ENCODE results near the gene LRP5. TPM values are rescaled to one million over a fixed set of nuclear protein-coding genes. Genes with fewer than 3 reads are reported as not detected.

LRP5 gene
- total and polyA plus RNA-seq, 2 experiments from 2014 or later: 43.9 to 54.3 TPM

GRCh38 chr11:68363776-68364175 is 51.4 kb downstream of the LRP5 start:
- no peak overlapping the region for H3K4me2 ChIP-seq
- no peaks in the 10 kb centered on the region for H3K27me3 ChIP-seq
- no peaks in the 10 kb centered on the region for H3K9me2 ChIP-seq (replicated peaks; ENCODE audit: insufficient read depth)
- WGBS (ENCODE audit: low lambda C conversion rate, missing lambda C conversion rate): 97% methylated on average over 11 of the region's 20 CpGs
- H2AFZ ChIP-seq: no peak overlapping the region
- H3K4me3 ChIP-seq: no peak overlapping the region
- no peak overlapping the region for H3K27ac ChIP-seq
- H4K20me1 ChIP-seq (ENCODE audit: insufficient read depth, poor library complexity, severe bottlenecking): no peaks in the 10 kb centered on the region
- peaks cover 3% of the 10 kb centered on the region for H3K36me3 ChIP-seq (replicated peaks; ENCODE audit: insufficient read depth, low read depth)
- no peaks in the 10 kb centered on the region for H3K9me3 ChIP-seq (ENCODE audit: low read depth)
- DNase-seq (ENCODE audit: low spot score): no peak
- H3K4me1 ChIP-seq (ENCODE audit: insufficient read depth): no peaks in the 10 kb centered on the region
- H3K79me2 ChIP-seq: no peaks in the 10 kb centered on the region
- TF ChIP-seq EZH2 (IDR thresholded peaks at IDR 0.05; ENCODE audit: borderline replicate concordance): no peak
- no peak for TF ChIP-seq CTCF (IDR thresholded peaks at IDR 0.05; ENCODE audit: poor library complexity)
- no peak for TF ChIP-seq EZH2phosphoT487 (IDR thresholded peaks at IDR 0.05; ENCODE audit: low read depth, severe bottlenecking, unreplicated experiment)

- no peak overlapping the region for H2AFZ ChIP-seq
- WGBS (ENCODE audit: low lambda C conversion rate, missing lambda C conversion rate): 91% methylated on average over 6 of the region's 6 CpGs
- DNase-seq (ENCODE audit: low spot score): no peak
- no peaks in the 10 kb centered on the region for H3K36me3 ChIP-seq (replicated peaks; ENCODE audit: insufficient read depth, low read depth)
- no peak overlapping the region for H3K4me3 ChIP-seq
- H3K79me2 ChIP-seq: no peaks in the 10 kb centered on the region
- H3K27ac ChIP-seq: no peak overlapping the region
- H4K20me1 ChIP-seq (ENCODE audit: insufficient read depth, poor library complexity, severe bottlenecking): no peaks in the 10 kb centered on the region
- TF ChIP-seq EZH2 (IDR thresholded peaks at IDR 0.05; ENCODE audit: borderline replicate concordance) (no peak), EZH2phosphoT487 (IDR thresholded peaks at IDR 0.05; ENCODE audit: low read depth, severe bottlenecking, unreplicated experiment) (no peak), CTCF (IDR thresholded peaks at IDR 0.05; ENCODE audit: poor library complexity) (no peak)
- H3K4me1 ChIP-seq (ENCODE audit: insufficient read depth): no peaks in the 10 kb centered on the region
- H3K9me3 ChIP-seq (ENCODE audit: low read depth): no peaks in the 10 kb centered on the region
- no peaks in the 10 kb centered on the region for H3K27me3 ChIP-seq
- no peak overlapping the region for H3K4me2 ChIP-seq
- no peaks in the 10 kb centered on the region for H3K9me2 ChIP-seq (replicated peaks; ENCODE audit: insufficient read depth)
Measured at GRCh38 chr11:68364581-68364980, 52.2 kb downstream of the LRP5 start.

- Histone ChIP-seq H2AFZ (no peak overlapping the region), H3K27ac (no peak overlapping the region), H4K20me1 (ENCODE audit: insufficient read depth, poor library complexity, severe bottlenecking) (no peaks in the 10 kb centered on the region), H3K79me2 (no peaks in the 10 kb centered on the region), H3K4me2 (no peak overlapping the region), H3K9me3 (ENCODE audit: low read depth) (no peaks in the 10 kb centered on the region), H3K27me3 (no peaks in the 10 kb centered on the region), H3K4me3 (no peak overlapping the region), H3K36me3 (replicated peaks; ENCODE audit: insufficient read depth, low read depth) (no peaks in the 10 kb centered on the region), H3K4me1 (ENCODE audit: insufficient read depth) (peaks cover 13% of the 10 kb centered on the region), H3K9me2 (replicated peaks; ENCODE audit: insufficient read depth) (no peaks in the 10 kb centered on the region)
- TF ChIP-seq EZH2 (IDR thresholded peaks at IDR 0.05; ENCODE audit: borderline replicate concordance): no peak
- TF ChIP-seq CTCF (IDR thresholded peaks at IDR 0.05; ENCODE audit: poor library complexity): no peak
- no peak for TF ChIP-seq EZH2phosphoT487 (IDR thresholded peaks at IDR 0.05; ENCODE audit: low read depth, severe bottlenecking, unreplicated experiment)
- DNase-seq (ENCODE audit: low spot score): no peak
- WGBS (ENCODE audit: low lambda C conversion rate, missing lambda C conversion rate): 91% methylated on average over 19 of the region's 19 CpGs
Measured at GRCh38 chr11:68365943-68366435, 53.6 kb downstream of the LRP5 start.

GRCh38 chr11:68367252-68367651 is 54.9 kb downstream of the LRP5 start:
- H4K20me1 ChIP-seq (ENCODE audit: insufficient read depth, poor library complexity, severe bottlenecking): no peaks in the 10 kb centered on the region
- no peak overlapping the region for H3K4me3 ChIP-seq
- H3K27me3 ChIP-seq: no peaks in the 10 kb centered on the region
- peaks cover 6% of the 10 kb centered on the region for H3K79me2 ChIP-seq
- H3K4me2 ChIP-seq: no peak overlapping the region
- WGBS (ENCODE audit: low lambda C conversion rate, missing lambda C conversion rate): 95% methylated on average over 6 of the region's 6 CpGs
- H3K9me3 ChIP-seq (ENCODE audit: low read depth): no peaks in the 10 kb centered on the region
- no peaks in the 10 kb centered on the region for H3K9me2 ChIP-seq (replicated peaks; ENCODE audit: insufficient read depth)
- peaks cover 23% of the 10 kb centered on the region for H3K4me1 ChIP-seq (ENCODE audit: insufficient read depth)
- H3K27ac ChIP-seq: no peak overlapping the region
- no peak for TF ChIP-seq EZH2 (IDR thresholded peaks at IDR 0.05; ENCODE audit: borderline replicate concordance)
- TF ChIP-seq CTCF (IDR thresholded peaks at IDR 0.05; ENCODE audit: poor library complexity): no peak
- TF ChIP-seq EZH2phosphoT487 (IDR thresholded peaks at IDR 0.05; ENCODE audit: low read depth, severe bottlenecking, unreplicated experiment): no peak
- no peak for DNase-seq (ENCODE audit: low spot score)
- H2AFZ ChIP-seq: no peak overlapping the region
- no peaks in the 10 kb centered on the region for H3K36me3 ChIP-seq (replicated peaks; ENCODE audit: insufficient read depth, low read depth)
